GM23338 (cell line): ENCODE data around the gene QSOX1. TPM values are rescaled to one million over a fixed set of nuclear protein-coding genes. Genes with fewer than 3 reads are reported as not detected.

Source experiments
- ATAC-seq: fragments of 200-7000 bp; cut with Tn5 transposase; 3 replicates; pipeline ENCODE4 v1.9.1; 2020
- DNase-seq: peaks from one replicate; pipeline ENCODE4 v3.0.0-alpha.2; 2015; ENCODE audit warnings: low spot score
- H2AFZ ChIP-seq: fragments of 200-600 bp; sonication (generic); 2 replicates; pipeline ENCODE4 v1.8.0; 2016; ENCODE audit warnings: antibody characterized with exemption, mild to moderate bottlenecking, moderate library complexity
- H3F3A ChIP-seq: fragments of 200-600 bp; sonication (generic); replicated peaks from 2 replicates; pipeline ENCODE4 v1.8.0; 2017; ENCODE audit warnings: antibody characterized with exemption, mixed run types, low read depth
- H3K27ac ChIP-seq: fragments of 200-600 bp; sonication (generic); 2 replicates; pipeline ENCODE4 v1.6.1; 2016; ENCODE audit warnings: low read depth
- H3K27me3 ChIP-seq: fragments of 200-600 bp; sonication (generic); 2 replicates; pipeline ENCODE4 v1.8.0; 2016; ENCODE audit warnings: mild to moderate bottlenecking, mixed run types, moderate library complexity; ENCODE audit not compliant: insufficient read depth
- H3K36me3 ChIP-seq: fragments of 200-600 bp; sonication (generic); 2 replicates; pipeline ENCODE4 v1.8.0; 2016; ENCODE audit warnings: mild to moderate bottlenecking; ENCODE audit not compliant: insufficient read depth
- H3K4me1 ChIP-seq: fragments of 200-600 bp; sonication (generic); 2 replicates; pipeline ENCODE4 v1.8.0; 2016; ENCODE audit warnings: mild to moderate bottlenecking, moderate library complexity; ENCODE audit not compliant: insufficient read depth
- H3K4me2 ChIP-seq: fragments of 200-600 bp; sonication (generic); 2 replicates; pipeline ENCODE4 v1.7.1; 2017; ENCODE audit warnings: mixed run types
- H3K4me3 ChIP-seq: fragments of 200-600 bp; sonication (generic); 2 replicates; pipeline ENCODE4 v1.6.1; 2016; ENCODE audit warnings: mixed run types
- H3K79me2 ChIP-seq: fragments of 200-600 bp; sonication (generic); replicated peaks from 2 replicates; pipeline ENCODE4 v1.8.0; 2017; ENCODE audit warnings: mild to moderate bottlenecking; ENCODE audit not compliant: insufficient read depth
- H3K9me2 ChIP-seq: fragments of 200-600 bp; sonication (generic); 2 replicates; pipeline ENCODE4 v1.8.0; 2017; ENCODE audit not compliant: insufficient read depth
- H4K20me1 ChIP-seq: fragments of 200-600 bp; sonication (generic); replicated peaks from 2 replicates; pipeline ENCODE4 v1.8.0; 2017; ENCODE audit warnings: mild to moderate bottlenecking; ENCODE audit not compliant: insufficient read depth
- H3K27ac Mint-ChIP-seq: 2 replicates; pipeline ENCODE4 v1.8.0; 2020; ENCODE audit warnings: inconsistent platforms, mild to moderate bottlenecking, moderate library complexity, mixed read lengths
- H3K27me3 Mint-ChIP-seq: 3 replicates; pipeline ENCODE4 v1.8.0; 2022; ENCODE audit warnings: low read depth, mild to moderate bottlenecking, moderate library complexity, mixed read lengths, inconsistent platforms; ENCODE audit not compliant: insufficient read depth, poor library complexity
- H3K36me3 Mint-ChIP-seq: 3 replicates; pipeline ENCODE4 v1.8.0; 2021; ENCODE audit warnings: low read depth, mild to moderate bottlenecking, inconsistent platforms, moderate library complexity, mixed read lengths
- H3K4me1 Mint-ChIP-seq: 3 replicates; pipeline ENCODE4 v1.8.0; 2020; ENCODE audit warnings: mild to moderate bottlenecking, inconsistent platforms, mixed read lengths
- H3K4me3 Mint-ChIP-seq: 3 replicates; pipeline ENCODE4 v1.8.0; 2021; ENCODE audit warnings: moderate library complexity, mild to moderate bottlenecking, inconsistent platforms, mixed read lengths
- H3K9me3 Mint-ChIP-seq: 3 replicates; pipeline ENCODE4 v1.8.0; 2020; ENCODE audit warnings: moderate library complexity, mild to moderate bottlenecking, inconsistent platforms, mixed read lengths
- CREB1 ChIP-seq: fragments of 250-450 bp; sonication (Bioruptor Pico); IDR thresholded peaks from 2 replicates; pipeline ENCODE4 v1.5.0; 2020; ENCODE audit warnings: low read depth, mild to moderate bottlenecking, moderate library complexity
- ETS1 ChIP-seq: IDR thresholded peaks from 2 replicates; pipeline ENCODE4 v1.6.1; 2016; ENCODE audit warnings: antibody characterized with exemption
- EZH2 ChIP-seq: fragments of 200-600 bp; sonication (generic); IDR thresholded peaks from one replicate; pipeline ENCODE4 v1.8.0; 2017; ENCODE audit warnings: antibody characterized with exemption, mild to moderate bottlenecking, low read depth; ENCODE audit not compliant: unreplicated experiment
- JUNB ChIP-seq: IDR thresholded peaks from one replicate; pipeline ENCODE4 v1.6.1; 2016; ENCODE audit warnings: antibody characterized with exemption; ENCODE audit not compliant: unreplicated experiment
- REST ChIP-seq: IDR thresholded peaks from one replicate; pipeline ENCODE4 v1.6.1; 2018; ENCODE audit warnings: antibody characterized with exemption; ENCODE audit not compliant: unreplicated experiment
- STAT1 ChIP-seq: IDR thresholded peaks from one replicate; pipeline ENCODE4 v1.6.1; 2016; ENCODE audit warnings: antibody characterized with exemption; ENCODE audit not compliant: unreplicated experiment
- ZNF114 ChIP-seq: fragments of 250-450 bp; sonication (Bioruptor Pico); IDR thresholded peaks from 2 replicates; pipeline ENCODE4 v1.5.0; 2020; ENCODE audit warnings: mild to moderate bottlenecking, moderate library complexity
- ZNF462 ChIP-seq: fragments of 250-450 bp; sonication (Bioruptor Pico); IDR thresholded peaks from 2 replicates; pipeline ENCODE4 v1.5.0; 2020; ENCODE audit warnings: mild to moderate bottlenecking, moderate library complexity
- polyA plus RNA-seq: library from polyadenylated mRNA; unstranded; fragments of >200 nt; fragmentation: Nextera tagmentation; extraction: Ambion mirVana; gene quantifications from 2 replicates; pipeline ENCODE4 v1.2.1, GENCODE V29; 2016
- total RNA-seq: library from RNA; depleted of rRNA; stranded (reverse); fragments of >200 nt; shearing (Covaris generic); gene quantifications from 2 replicates; pipeline ENCODE4 v1.2.3, GENCODE V29; 2014

The QSOX1 gene
- total and polyA plus RNA-seq, 2 experiments from 2014 or later = 47.8 to 119 TPM

- no peak for TF ChIP-seq ZNF462
- TF ChIP-seq JUNB = no peak
- no peak for TF ChIP-seq CREB1
- TF ChIP-seq STAT1 = no peak
Observed at GRCh38 chr1:180237869-180238476, 83.3 kb downstream of the QSOX1 start (continued).

GRCh38 chr1:180238675-180239074 is 84.0 kb downstream of the QSOX1 start:
- peak overlapping the region; percentile 62 for H3K4me3 ChIP-seq
- Mint-ChIP-seq H3K36me3 (no peaks in the 10 kb centered on the region), H3K4me3 (peak overlapping the region; percentile 77), H3K27me3 (peaks cover 52% of the 10 kb centered on the region), H3K9me3 (no peaks in the 10 kb centered on the region), H3K27ac (peak overlapping the region; percentile 76; the same call in 1 of the 2 replicates), H3K4me1 (peaks cover 82% of the 10 kb centered on the region)
- peak overlapping the region; percentile 100 for H3K4me2 ChIP-seq
- TF ChIP-seq STAT1 (no peak), ETS1 (no peak), EZH2 (no peak), ZNF114 (no peak), REST (no peak)
- peaks cover 51% of the 10 kb centered on the region for H3K27me3 ChIP-seq
- no peaks in the 10 kb centered on the region for H3K79me2 ChIP-seq
- no peaks in the 10 kb centered on the region for H3K36me3 ChIP-seq
- H3K27ac ChIP-seq = peak overlapping the region; percentile 83
- H3F3A ChIP-seq = peaks cover 24% of the 10 kb centered on the region
- no peaks in the 10 kb centered on the region for H3K9me2 ChIP-seq
- DNase-seq = no peak
- no peak overlapping the region for H2AFZ ChIP-seq
- H3K4me1 ChIP-seq = peaks cover 66% of the 10 kb centered on the region
- H4K20me1 ChIP-seq = no peaks in the 10 kb centered on the region
- no peak for ATAC-seq
